ENCODE results near the gene FUNDC2. TPM values are rescaled to one million over a fixed set of nuclear protein-coding genes. Genes with fewer than 3 reads are reported as not detected.

FUNDC2 gene
- total RNA-seq, 1 donor, result 61.5 TPM

- no peak for DNase-seq (ENCODE audit: low read depth)
- peak overlapping the region; percentile 69 for H3K4me3 ChIP-seq (ENCODE audit: low read depth, low read length)
- TF ChIP-seq, protein P1, sequence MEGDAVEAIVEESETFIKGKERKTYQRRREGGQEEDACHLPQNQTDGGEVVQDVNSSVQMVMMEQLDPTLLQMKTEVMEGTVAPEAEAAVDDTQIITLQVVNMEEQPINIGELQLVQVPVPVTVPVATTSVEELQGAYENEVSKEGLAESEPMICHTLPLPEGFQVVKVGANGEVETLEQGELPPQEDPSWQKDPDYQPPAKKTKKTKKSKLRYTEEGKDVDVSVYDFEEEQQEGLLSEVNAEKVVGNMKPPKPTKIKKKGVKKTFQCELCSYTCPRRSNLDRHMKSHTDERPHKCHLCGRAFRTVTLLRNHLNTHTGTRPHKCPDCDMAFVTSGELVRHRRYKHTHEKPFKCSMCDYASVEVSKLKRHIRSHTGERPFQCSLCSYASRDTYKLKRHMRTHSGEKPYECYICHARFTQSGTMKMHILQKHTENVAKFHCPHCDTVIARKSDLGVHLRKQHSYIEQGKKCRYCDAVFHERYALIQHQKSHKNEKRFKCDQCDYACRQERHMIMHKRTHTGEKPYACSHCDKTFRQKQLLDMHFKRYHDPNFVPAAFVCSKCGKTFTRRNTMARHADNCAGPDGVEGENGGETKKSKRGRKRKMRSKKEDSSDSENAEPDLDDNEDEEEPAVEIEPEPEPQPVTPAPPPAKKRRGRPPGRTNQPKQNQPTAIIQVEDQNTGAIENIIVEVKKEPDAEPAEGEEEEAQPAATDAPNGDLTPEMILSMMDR (IDR thresholded peaks at IDR 0.05; ENCODE audit: insufficient read depth, low read length), result no peak
Observed at GRCh38 chrX:155070038-155070437, 43.4 kb downstream of the FUNDC2 start.

- TF ChIP-seq, protein P1 (IDR thresholded peaks at IDR 0.05; ENCODE audit: insufficient read depth, low read length), result no peak
- no peak for DNase-seq (ENCODE audit: low read depth)
Observed at GRCh38 chrX:155070663-155070974, 44.0 kb downstream of the FUNDC2 start.

DNA sequence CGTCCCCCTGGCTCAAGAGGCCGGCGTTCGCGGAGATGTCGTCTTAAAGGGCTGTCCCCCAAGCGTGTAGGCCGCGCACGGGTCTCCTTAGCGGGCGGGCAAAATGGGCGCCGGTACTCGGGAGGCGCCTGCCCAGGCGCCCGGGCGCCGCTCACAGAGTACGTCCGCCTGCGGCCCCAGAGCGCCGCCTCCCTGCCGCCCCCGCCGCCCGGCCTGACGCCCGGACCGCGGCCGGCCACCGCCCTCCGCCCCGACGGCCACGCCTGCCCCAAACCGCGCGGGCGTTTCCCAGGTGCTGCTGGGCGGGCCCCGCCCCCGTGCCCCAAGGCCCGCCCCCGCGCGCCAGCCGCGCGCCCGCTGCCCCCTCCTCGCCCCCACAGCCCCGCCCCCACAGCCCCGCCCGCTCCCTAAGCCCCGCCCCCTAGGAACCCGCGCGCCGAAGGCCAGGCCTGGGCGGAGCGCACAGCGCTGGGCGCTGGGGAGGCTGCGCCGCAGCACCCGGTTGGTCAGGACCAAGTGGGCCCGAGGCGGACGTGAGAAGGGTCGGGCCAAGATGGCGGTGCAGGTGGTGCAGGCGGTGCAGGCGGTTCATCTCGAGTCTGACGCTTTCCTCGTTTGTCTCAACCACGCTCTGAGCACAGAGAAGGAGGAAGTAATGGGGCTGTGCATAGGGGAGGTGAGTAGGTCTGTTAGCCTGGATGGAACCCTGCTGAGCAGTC, 44.5 kb downstream of the FUNDC2 start, which contains the start of the genes BRCC3, CMC4 and MTCP1:
Gene BRCC3 (plus strand): TSS at position 534 of the 719 bp plus-strand sequence. CDS start 20 bp downstream, at position 554.
Gene CMC4 (minus strand): TSS at position 162 of the 719 bp plus-strand sequence. CDS start 7,113 bp downstream, outside the sequence.
Gene MTCP1 (minus strand): TSS at position 162 of the 719 bp plus-strand sequence. CDS start 5,126 bp downstream, outside the sequence.
- TF ChIP-seq, protein P1 (IDR thresholded peaks at IDR 0.05; ENCODE audit: insufficient read depth, low read length), result no peak
- DNase-seq (ENCODE audit: low read depth), result peak; percentile 73
- H3K4me3 ChIP-seq (ENCODE audit: low read depth, low read length), result peak within 1 kb of the TSS; percentile 79

More at GRCh38 chrX:155070663-155070974, 44.0 kb downstream of the FUNDC2 start:
- H3K4me3 ChIP-seq (ENCODE audit: low read depth, low read length), result peak overlapping the region; percentile 69

- TF ChIP-seq, protein P1 (IDR thresholded peaks at IDR 0.05; ENCODE audit: insufficient read depth, low read length), result no peak
- no peak for DNase-seq (ENCODE audit: low read depth)
Observed at GRCh38 chrX:155071694-155072280, 45.1 kb downstream of the FUNDC2 start.

GRCh38 chrX:155086202-155086840, 59.7 kb downstream of the FUNDC2 start:
- TF ChIP-seq, protein P1 (IDR thresholded peaks at IDR 0.05; ENCODE audit: insufficient read depth, low read length), result peak; percentile 56
- H3K4me3 ChIP-seq (ENCODE audit: low read depth, low read length), result no peak overlapping the region
- DNase-seq (ENCODE audit: low read depth), result peak; percentile 36

More at GRCh38 chrX:155071694-155072280, 45.1 kb downstream of the FUNDC2 start:
- H3K4me3 ChIP-seq (ENCODE audit: low read depth, low read length), result peak overlapping the region; percentile 79

DNA sequence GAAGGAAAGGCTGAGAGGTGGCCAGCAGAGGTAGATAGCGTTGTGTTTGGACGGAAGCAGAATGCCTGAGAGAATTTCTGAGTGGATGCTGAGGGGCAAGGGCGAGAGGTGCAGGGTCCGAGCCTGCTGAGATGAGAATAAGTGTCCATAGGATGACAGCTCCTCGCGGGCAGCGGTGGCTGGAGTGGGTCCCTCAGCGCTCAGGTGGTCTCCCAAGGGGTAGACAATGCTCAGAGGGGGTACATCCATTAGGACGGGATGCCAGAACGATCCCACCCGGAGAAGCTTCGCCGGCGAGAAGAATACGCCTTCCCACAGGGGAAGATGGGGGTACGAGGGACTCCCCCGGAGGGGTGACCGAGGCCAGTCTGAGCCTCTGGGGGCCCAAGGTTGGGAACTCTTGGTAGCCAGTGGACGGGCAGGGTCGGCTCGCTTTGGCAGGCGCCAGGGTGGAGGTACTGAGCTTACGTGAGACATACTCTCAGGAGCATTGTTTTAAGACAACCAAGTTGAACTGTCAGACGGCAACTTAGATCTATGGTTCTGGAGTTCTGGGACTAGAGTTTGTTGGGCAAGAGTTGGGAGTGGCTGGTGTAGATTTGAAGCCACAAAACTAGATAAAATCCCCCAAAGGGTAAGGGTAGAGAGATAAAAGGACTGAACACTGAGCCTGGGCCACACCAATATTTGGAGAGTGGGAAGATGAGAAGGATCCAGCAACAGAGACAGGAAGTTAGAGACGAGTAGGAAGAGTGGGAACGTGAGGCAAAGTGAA, 60.5 kb downstream of the FUNDC2 start:
- TF ChIP-seq, protein P1 (IDR thresholded peaks at IDR 0.05; ENCODE audit: insufficient read depth, low read length), result no peak
- DNase-seq (ENCODE audit: low read depth), result no peak
- H3K4me3 ChIP-seq (ENCODE audit: low read depth, low read length), result no peak overlapping the region
